Measurements from ENCODE around the gene OTUD3.

GRCh38 chr1:19844731-19845495, 37.3 kb upstream of the OTUD3 start:
- TF ChIP-seq EZH2phosphoT487 (IDR thresholded peaks at IDR 0.05; ENCODE audit: insufficient read depth, low read depth) = no peak
- TF ChIP-seq EZH2 (IDR thresholded peaks at IDR 0.05; ENCODE audit: insufficient read depth, poor library complexity, severe bottlenecking) = no peak

All from GM23248 (cell line).